GM12878 (cell line): Measurements from ENCODE around the gene REPS1.

ENCODE experiments used
- CTCF ChIP-seq, 3 experiments: IDR thresholded peaks in 2 of 3; conservative IDR thresholded peaks in 1 of 3; 2 replicates each; pipeline ENCODE4 v1.5.1; 2011; ENCODE audit warnings: low read depth in 3 of 3, low read length in 3 of 3, mild to moderate bottlenecking in 3 of 3, control low read depth in 2 of 3, moderate library complexity in 2 of 3, inconsistent platforms in 1 of 3, mixed read lengths in 1 of 3; ENCODE audit not compliant: control insufficient read depth in 2 of 3, insufficient read depth in 1 of 3; ENCODE audit errors: extremely low read depth in 1 of 3
- RAD21 ChIP-seq: IDR thresholded peaks from 2 replicates; pipeline ENCODE4 v1.6.1; 2011; ENCODE audit warnings: mild to moderate bottlenecking, low read depth, low read length, moderate library complexity; ENCODE audit not compliant: insufficient read depth
- ZNF592 ChIP-seq: fragments of 450-650 bp; IDR thresholded peaks from 2 replicates; pipeline ENCODE4 v1.6.1; 2017; ENCODE audit warnings: mild to moderate bottlenecking, moderate library complexity

GRCh38 chr6:138862456-138862855 is 125.6 kb downstream of the REPS1 start:
- TF ChIP-seq RAD21 (no peak), CTCF (IDR thresholded peaks at IDR 0.05 in 2 of 3, conservative IDR thresholded peaks at IDR 0.05 in 1 of 3; ENCODE audit: control insufficient read depth in 2 of 3, extremely low read depth in 1 of 3, insufficient read depth in 1 of 3, low read depth in 3 of 3, low read length in 3 of 3) (no peak), ZNF592 (no peak)
